ENCODE data around the gene GZMM.

Gene GZMM

GRCh38 chr19:512547-513365 lies 31.1 kb upstream of the GZMM start:
- H3K4me3 ChIP-seq (ENCODE audit: low read depth, low read length), result no peak overlapping the region
- TF ChIP-seq CTCF (IDR thresholded peaks at IDR 0.05; ENCODE audit: insufficient read depth, low read depth, low read length, missing control alignments), result no peak
- DNase-seq (ENCODE audit: low read depth), result no peak

GRCh38 chr19:513368-514165 lies 30.3 kb upstream of the GZMM start:
- DNase-seq (ENCODE audit: low read depth), result no peak
- no peak for TF ChIP-seq CTCF (IDR thresholded peaks at IDR 0.05; ENCODE audit: insufficient read depth, low read depth, low read length, missing control alignments)
- no peak overlapping the region for H3K4me3 ChIP-seq (ENCODE audit: low read depth, low read length)

- DNase-seq (ENCODE audit: low read depth), result no peak
- no peak for TF ChIP-seq CTCF (IDR thresholded peaks at IDR 0.05; ENCODE audit: insufficient read depth, low read depth, low read length, missing control alignments)
- H3K4me3 ChIP-seq (ENCODE audit: low read depth, low read length), result no peak overlapping the region
Measured at GRCh38 chr19:514166-514663, 29.6 kb upstream of the GZMM start.

- DNase-seq (ENCODE audit: low read depth), result no peak
- TF ChIP-seq CTCF (IDR thresholded peaks at IDR 0.05; ENCODE audit: insufficient read depth, low read depth, low read length, missing control alignments), result no peak
- no peak overlapping the region for H3K4me3 ChIP-seq (ENCODE audit: low read depth, low read length)
Measured at GRCh38 chr19:517721-518597, 25.9 kb upstream of the GZMM start.

- DNase-seq (ENCODE audit: low read depth), result peak; percentile 46
- H3K4me3 ChIP-seq (ENCODE audit: low read depth, low read length), result no peak overlapping the region
- TF ChIP-seq CTCF (IDR thresholded peaks at IDR 0.05; ENCODE audit: insufficient read depth, low read depth, low read length, missing control alignments), result no peak
Measured at GRCh38 chr19:518598-519231, 25.1 kb upstream of the GZMM start.

- no peak overlapping the region for H3K4me3 ChIP-seq (ENCODE audit: low read depth, low read length)
- no peak for DNase-seq (ENCODE audit: low read depth)
- no peak for TF ChIP-seq CTCF (IDR thresholded peaks at IDR 0.05; ENCODE audit: insufficient read depth, low read depth, low read length, missing control alignments)
Measured at GRCh38 chr19:519449-519865, 24.4 kb upstream of the GZMM start.

Data from GM12865 (cell line).